Upper lobe of right lung (tissue), 1 donor: ENCODE measurements around the gene REPS1. TPM values are rescaled to one million over a fixed set of nuclear protein-coding genes. Genes with fewer than 3 reads are reported as not detected.

Source experiments
- ATAC-seq: fragments of 200-7000 bp; cut with Tn5 transposase; one replicate; pipeline ENCODE4 v1.9.1; 2020; ENCODE audit warnings: mild to moderate bottlenecking, moderate library complexity
- DNase-seq: peaks from one replicate; pipeline ENCODE4 v3.0.0-alpha.2; 2020
- H3K27ac ChIP-seq: fragments of 200-600 bp; one replicate; pipeline ENCODE4 v1.8.0; 2022
- H3K27me3 ChIP-seq: fragments of 200-600 bp; one replicate; pipeline ENCODE4 v1.8.0; 2022; ENCODE audit warnings: mild to moderate bottlenecking
- H3K36me3 ChIP-seq: fragments of 200-600 bp; one replicate; pipeline ENCODE4 v1.8.0; 2022
- H3K4me1 ChIP-seq: fragments of 200-600 bp; one replicate; pipeline ENCODE4 v1.8.0; 2022
- H3K4me3 ChIP-seq: fragments of 200-600 bp; one replicate; pipeline ENCODE4 v1.8.0; 2022; ENCODE audit warnings: mild to moderate bottlenecking
- H3K9me3 ChIP-seq: fragments of 200-600 bp; one replicate; pipeline ENCODE4 v1.8.0; 2022
- intact Hi-C: fragments of 100-400 bp; cut with DNase I; formaldehyde crosslinking; loops from one replicate; pipeline ENCODE4 v1.11.0; 2022
- total RNA-seq: library from RNA; stranded (reverse); fragmentation: NEBNext Ultra II Directional; extraction: Animal tissue kit (Norgen Biotek cat#: 25700); gene quantifications from one replicate; pipeline ENCODE4 v1.2.1, GENCODE V29; 2021
- TF ChIP-seq, protein P1 (sequence below): fragments of 200-600 bp; IDR thresholded peaks from one replicate; pipeline ENCODE4 v1.8.0; 2022; ENCODE audit warnings: antibody characterized with exemption
- donor health status: DM: no; HTN: yes; CAD: no; lungs with severe emphysema.

The REPS1 gene
- total RNA-seq, 1 donor from 2014 or later: 35.4 TPM

DNA sequence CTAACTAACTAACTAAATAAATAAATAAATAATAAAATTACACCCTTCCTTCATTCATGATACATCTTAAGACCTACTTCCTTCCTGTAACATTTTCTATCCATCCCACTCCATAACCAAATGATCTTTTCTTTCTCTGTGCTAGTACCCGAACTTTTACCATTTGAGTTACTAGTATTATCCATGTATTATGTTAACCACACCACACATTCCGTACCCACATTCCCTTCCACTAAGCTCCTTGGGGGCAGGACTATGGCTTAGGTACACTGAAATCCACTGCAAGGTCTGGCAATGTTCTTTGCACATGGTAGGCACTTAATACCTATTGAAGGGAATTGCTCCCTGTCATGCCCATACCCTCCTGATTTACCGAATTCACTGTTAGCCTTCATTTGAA lies 24.9 kb downstream of the REPS1 start:
- Histone ChIP-seq H3K27me3 (no peaks in the 10 kb centered on the region), H3K9me3 (no peaks in the 10 kb centered on the region), H3K4me3 (no peak overlapping the region), H3K4me1 (peaks cover 13% of the 10 kb centered on the region), H3K36me3 (no peaks in the 10 kb centered on the region), H3K27ac (no peak overlapping the region)
- TF ChIP-seq, protein P1, sequence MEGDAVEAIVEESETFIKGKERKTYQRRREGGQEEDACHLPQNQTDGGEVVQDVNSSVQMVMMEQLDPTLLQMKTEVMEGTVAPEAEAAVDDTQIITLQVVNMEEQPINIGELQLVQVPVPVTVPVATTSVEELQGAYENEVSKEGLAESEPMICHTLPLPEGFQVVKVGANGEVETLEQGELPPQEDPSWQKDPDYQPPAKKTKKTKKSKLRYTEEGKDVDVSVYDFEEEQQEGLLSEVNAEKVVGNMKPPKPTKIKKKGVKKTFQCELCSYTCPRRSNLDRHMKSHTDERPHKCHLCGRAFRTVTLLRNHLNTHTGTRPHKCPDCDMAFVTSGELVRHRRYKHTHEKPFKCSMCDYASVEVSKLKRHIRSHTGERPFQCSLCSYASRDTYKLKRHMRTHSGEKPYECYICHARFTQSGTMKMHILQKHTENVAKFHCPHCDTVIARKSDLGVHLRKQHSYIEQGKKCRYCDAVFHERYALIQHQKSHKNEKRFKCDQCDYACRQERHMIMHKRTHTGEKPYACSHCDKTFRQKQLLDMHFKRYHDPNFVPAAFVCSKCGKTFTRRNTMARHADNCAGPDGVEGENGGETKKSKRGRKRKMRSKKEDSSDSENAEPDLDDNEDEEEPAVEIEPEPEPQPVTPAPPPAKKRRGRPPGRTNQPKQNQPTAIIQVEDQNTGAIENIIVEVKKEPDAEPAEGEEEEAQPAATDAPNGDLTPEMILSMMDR: no peak
- no peak for DNase-seq
- intact Hi-C loops: no loop called here
- ATAC-seq: no peak

DNA sequence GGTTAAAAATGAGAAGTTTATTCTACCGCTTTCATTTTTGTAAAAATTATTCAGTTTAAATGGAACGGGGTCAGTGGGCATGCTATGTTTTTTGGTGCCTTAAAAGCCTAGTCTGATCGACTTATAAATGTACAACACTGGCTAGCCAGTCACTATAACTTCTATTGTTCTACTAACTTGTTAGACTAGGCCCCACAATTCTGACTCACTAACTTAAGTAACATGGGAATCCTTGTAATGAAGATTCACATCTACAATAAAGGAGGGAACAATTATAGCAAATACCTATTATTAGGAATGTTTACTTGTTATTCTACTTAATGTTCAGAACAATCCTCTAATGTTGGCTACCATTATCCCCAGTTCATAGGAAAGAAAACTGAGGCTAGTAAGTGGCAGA lies 28.5 kb downstream of the REPS1 start:
- no peak for ATAC-seq
- H3K4me1 ChIP-seq: peaks cover 25% of the 10 kb centered on the region
- no peaks in the 10 kb centered on the region for H3K27me3 ChIP-seq
- TF ChIP-seq, protein P1: no peak
- no peak overlapping the region for H3K27ac ChIP-seq
- no peaks in the 10 kb centered on the region for H3K36me3 ChIP-seq
- H3K4me3 ChIP-seq: no peak overlapping the region
- intact Hi-C loops: no loop called here
- DNase-seq: no peak
- no peaks in the 10 kb centered on the region for H3K9me3 ChIP-seq

DNA sequence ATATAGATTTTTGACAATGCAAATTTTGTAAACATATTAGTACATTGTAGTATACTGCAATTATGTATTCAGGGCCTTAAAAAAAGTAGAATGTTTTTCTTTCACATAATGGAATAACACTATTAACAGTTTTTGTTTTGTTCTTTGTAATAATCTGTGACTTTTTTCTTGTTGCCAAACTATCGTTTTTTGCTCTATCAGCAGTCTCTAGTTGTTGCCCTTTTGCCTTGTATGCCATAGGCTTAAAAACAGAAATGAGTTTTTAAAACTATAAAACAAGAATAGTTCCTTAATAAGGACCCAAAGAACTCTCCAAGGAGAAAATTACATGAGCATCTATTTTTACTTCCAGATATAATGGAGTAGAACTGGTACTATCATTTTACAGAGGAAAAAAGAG lies 29.5 kb downstream of the REPS1 start:
- intact Hi-C loops: no loop called here
- H3K27ac ChIP-seq: no peak overlapping the region
- no peaks in the 10 kb centered on the region for H3K36me3 ChIP-seq
- H3K4me1 ChIP-seq: peaks cover 20% of the 10 kb centered on the region
- H3K27me3 ChIP-seq: no peaks in the 10 kb centered on the region
- H3K9me3 ChIP-seq: no peaks in the 10 kb centered on the region
- DNase-seq (no peak), ATAC-seq (no peak)
- TF ChIP-seq, protein P1: no peak
- H3K4me3 ChIP-seq: no peak overlapping the region

DNA sequence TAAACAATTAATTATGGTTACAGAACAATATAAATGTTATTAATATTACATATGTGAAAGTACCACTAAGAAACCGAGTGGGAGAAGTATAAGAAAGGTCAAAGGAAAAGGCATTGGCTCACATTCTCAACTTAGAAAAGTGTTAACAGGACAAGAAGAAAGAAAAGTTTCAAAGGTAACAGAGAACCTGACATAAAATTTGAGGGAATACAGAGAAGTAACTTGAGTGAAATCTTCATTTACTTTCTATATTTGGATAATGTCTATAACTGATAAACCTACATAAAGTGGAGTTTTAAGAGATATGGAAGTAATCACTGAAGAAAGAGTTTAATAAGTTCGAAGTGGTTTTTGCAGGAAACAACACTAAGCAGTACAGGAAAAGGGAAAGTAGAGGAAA lies 30.1 kb downstream of the REPS1 start:
- intact Hi-C loops: no loop called here
- Histone ChIP-seq H3K4me3 (no peak overlapping the region), H3K4me1 (peaks cover 14% of the 10 kb centered on the region), H3K27ac (peak overlapping the region; percentile 15), H3K9me3 (no peaks in the 10 kb centered on the region), H3K27me3 (no peaks in the 10 kb centered on the region), H3K36me3 (no peaks in the 10 kb centered on the region)
- no peak for ATAC-seq
- TF ChIP-seq, protein P1: no peak
- no peak for DNase-seq

DNA sequence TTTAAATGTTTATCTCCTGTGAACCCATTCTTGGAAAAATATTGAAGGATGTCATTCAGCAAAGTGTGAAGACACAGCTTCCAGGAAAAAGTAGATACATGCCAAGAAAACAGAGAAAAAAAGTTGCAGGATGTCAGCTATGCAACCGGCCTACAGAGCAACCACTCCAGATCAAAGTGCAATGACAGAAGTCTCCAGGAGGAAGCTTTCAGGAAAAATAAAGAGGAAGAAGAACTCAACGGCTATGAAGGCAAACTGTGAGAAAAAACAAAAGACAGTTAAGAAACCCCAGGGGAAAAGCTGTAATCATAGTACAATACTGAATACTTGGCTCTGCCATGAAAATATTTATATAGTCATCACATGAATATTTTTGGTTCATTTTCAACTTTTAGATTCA lies 30.6 kb downstream of the REPS1 start:
- H3K27ac ChIP-seq: peak overlapping the region; percentile 15
- H3K9me3 ChIP-seq: no peaks in the 10 kb centered on the region
- peaks cover 14% of the 10 kb centered on the region for H3K4me1 ChIP-seq
- H3K4me3 ChIP-seq: no peak overlapping the region
- H3K27me3 ChIP-seq: no peaks in the 10 kb centered on the region
- H3K36me3 ChIP-seq: no peaks in the 10 kb centered on the region
- peak; percentile 67 for ATAC-seq
- TF ChIP-seq, protein P1: no peak
- intact Hi-C loops: no loop called here
- DNase-seq: no peak

DNA sequence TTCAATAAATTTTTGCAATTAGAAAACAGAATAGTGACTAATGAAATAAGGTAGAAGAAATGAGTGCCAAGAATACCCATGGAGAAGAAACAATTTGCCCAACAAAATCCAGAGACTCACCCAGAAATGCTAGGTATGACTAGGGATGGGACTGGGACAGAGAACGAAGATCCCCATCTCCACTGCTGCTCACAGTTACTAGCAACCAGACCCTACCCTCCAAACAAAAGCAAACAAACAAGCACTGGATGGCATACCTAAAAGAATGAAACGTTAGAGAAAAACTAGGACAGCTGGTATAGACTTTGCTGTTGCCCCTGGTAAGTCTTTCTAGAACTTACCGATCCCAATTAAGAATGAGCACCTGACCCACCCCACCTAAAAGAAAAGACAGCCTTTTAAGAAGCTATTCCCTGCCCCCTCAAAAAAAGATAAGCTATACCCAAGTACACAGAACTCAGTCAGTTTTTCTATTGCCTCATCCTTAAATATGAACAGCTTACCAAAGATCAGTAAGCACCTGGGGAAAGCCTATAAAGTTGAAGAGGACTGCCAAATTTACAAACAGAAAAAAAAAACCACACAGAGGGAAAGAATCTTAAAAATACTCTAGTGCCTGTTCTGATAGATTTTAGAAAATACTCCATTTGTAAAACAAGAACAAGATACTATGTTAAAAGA lies 31.7 kb downstream of the REPS1 start:
- ATAC-seq (no peak), DNase-seq (no peak)
- H3K36me3 ChIP-seq: no peaks in the 10 kb centered on the region
- intact Hi-C loops: no loop called here
- peaks cover 14% of the 10 kb centered on the region for H3K4me1 ChIP-seq
- H3K4me3 ChIP-seq: no peak overlapping the region
- H3K27me3 ChIP-seq: no peaks in the 10 kb centered on the region
- TF ChIP-seq, protein P1: no peak
- H3K27ac ChIP-seq: no peak overlapping the region
- H3K9me3 ChIP-seq: no peaks in the 10 kb centered on the region
